Activated T-cell treated with anti-CD3 and anti-CD28 coated beads for 24 hours (primary cell): ENCODE data around the gene TOMT.

Source experiments
- DNase-seq: peaks from one replicate; pipeline ENCODE4 v3.0.0-alpha.2; 2020; ENCODE audit warnings: low read depth

TOMT gene

GRCh38 chr11:72088076-72088808, 17.5 kb upstream of the TOMT start:
- DNase-seq = no peak

GRCh38 chr11:72091292-72091691, 14.4 kb upstream of the TOMT start:
- DNase-seq = peak; percentile 49

GRCh38 chr11:72098741-72099140, 7.0 kb upstream of the TOMT start:
- DNase-seq = no peak

GRCh38 chr11:72100009-72100408, 5.7 kb upstream of the TOMT start:
- DNase-seq = no peak

- no peak for DNase-seq
These were observed 5.3 kb upstream of the TOMT start for GRCh38 chr11:72100462-72100861.

GRCh38 chr11:72102162-72102561, 3.6 kb upstream of the TOMT start:
- DNase-seq = no peak

- no peak for DNase-seq
These were observed 3.1 kb upstream of the TOMT start for GRCh38 chr11:72102631-72102945.

- DNase-seq = peak; percentile 97
These were observed 2.6 kb upstream of the TOMT start, which contains the start of gene LAMTOR1 for GRCh38 chr11:72102946-72103753. Gene LAMTOR1 (minus strand): TSS chr11:72103297. CDS start chr11:72103224, 73 bp downstream.

- no peak for DNase-seq
These were observed 2.0 kb upstream of the TOMT start for GRCh38 chr11:72103754-72104167.

GRCh38 chr11:72111300-72112142, 5.8 kb downstream of the TOMT start:
- DNase-seq = no peak

GRCh38 chr11:72112143-72112977, 6.6 kb downstream of the TOMT start, which contains the start of gene ANAPC15:
Gene ANAPC15 (minus strand): TSS chr11:72112695. CDS start chr11:72111276, 1,419 bp downstream.
- peak; percentile 99 for DNase-seq

- no peak for DNase-seq
These were observed 7.5 kb downstream of the TOMT start for GRCh38 chr11:72112978-72113808.

GRCh38 chr11:72114570-72114969, 8.8 kb downstream of the TOMT start:
- no peak for DNase-seq

GRCh38 chr11:72116019-72116755, 10.5 kb downstream of the TOMT start:
- DNase-seq = no peak

- DNase-seq = no peak
These were observed 13.5 kb downstream of the TOMT start for GRCh38 chr11:72119198-72119597.

- DNase-seq = no peak
These were observed 15.2 kb downstream of the TOMT start for GRCh38 chr11:72120930-72121329.

- no peak for DNase-seq
These were observed 16.9 kb downstream of the TOMT start for GRCh38 chr11:72122607-72123006.

- DNase-seq = no peak
These were observed 17.5 kb downstream of the TOMT start for GRCh38 chr11:72123117-72123653.

GRCh38 chr11:72124046-72124445, 18.3 kb downstream of the TOMT start:
- DNase-seq = no peak

- no peak for DNase-seq
These were observed 20.2 kb downstream of the TOMT start for GRCh38 chr11:72125956-72126355.
